DMS153 treated with DMSO at 0.1 percent for 48 hours (cell line): ENCODE measurements around the gene COPB2.

Source experiments
- DNase-seq: peaks from one replicate; lab custom pipeline; 2025; ENCODE audit not compliant: unreplicated experiment; lab: John Stamatoyannopoulos, UW

Gene COPB2

GRCh38 chr3:139329364-139329850 lies 60.0 kb downstream of the COPB2 start:
- peak; percentile 47 for DNase-seq

- DNase-seq = no peak
These were observed 61.1 kb downstream of the COPB2 start for GRCh38 chr3:139328356-139328755.

- DNase-seq = no peak
These were observed 61.6 kb downstream of the COPB2 start for GRCh38 chr3:139327861-139328260.

- no peak for DNase-seq
These were observed 62.2 kb downstream of the COPB2 start for GRCh38 chr3:139327231-139327630.

- DNase-seq = no peak
These were observed 62.7 kb downstream of the COPB2 start for GRCh38 chr3:139326707-139327106.

- DNase-seq = no peak
These were observed 63.3 kb downstream of the COPB2 start for GRCh38 chr3:139326131-139326530.

- no peak for DNase-seq
These were observed 63.9 kb downstream of the COPB2 start for GRCh38 chr3:139325551-139325950.

- no peak for DNase-seq
These were observed 65.0 kb downstream of the COPB2 start for GRCh38 chr3:139324456-139324855.

GRCh38 chr3:139323146-139323545 lies 66.3 kb downstream of the COPB2 start:
- DNase-seq = no peak

GRCh38 chr3:139322346-139322745 lies 67.1 kb downstream of the COPB2 start:
- no peak for DNase-seq

- DNase-seq = no peak
These were observed 68.7 kb downstream of the COPB2 start for GRCh38 chr3:139320551-139321309.

GRCh38 chr3:139319428-139320402 lies 69.7 kb downstream of the COPB2 start:
- no peak for DNase-seq

GRCh38 chr3:139318826-139319225 lies 70.6 kb downstream of the COPB2 start:
- DNase-seq = no peak

GRCh38 chr3:139318431-139318816 lies 71.0 kb downstream of the COPB2 start:
- no peak for DNase-seq

GRCh38 chr3:139317660-139318430 lies 71.6 kb downstream of the COPB2 start:
- no peak for DNase-seq

GRCh38 chr3:139317215-139317614 lies 72.2 kb downstream of the COPB2 start:
- no peak for DNase-seq

GRCh38 chr3:139313921-139314320 lies 75.5 kb downstream of the COPB2 start:
- no peak for DNase-seq

- DNase-seq = no peak
These were observed 76.5 kb downstream of the COPB2 start for GRCh38 chr3:139312959-139313358.

GRCh38 chr3:139312416-139312815 lies 77.0 kb downstream of the COPB2 start:
- no peak for DNase-seq

GRCh38 chr3:139311557-139311956 lies 77.9 kb downstream of the COPB2 start:
- DNase-seq = no peak

- no peak for DNase-seq
These were observed 78.9 kb downstream of the COPB2 start for GRCh38 chr3:139310474-139310933.
